GM23338 (cell line): ENCODE measurements around the gene RYR3. TPM values are rescaled to one million over a fixed set of nuclear protein-coding genes. Genes with fewer than 3 reads are reported as not detected.

Experiments used
- ATAC-seq: fragments of 200-7000 bp; cut with Tn5 transposase; 3 replicates; pipeline ENCODE4 v1.9.1; 2020
- DNase-seq: peaks from one replicate; pipeline ENCODE4 v3.0.0-alpha.2; 2015; ENCODE audit warnings: low spot score
- H2AFZ ChIP-seq: fragments of 200-600 bp; sonication (generic); 2 replicates; pipeline ENCODE4 v1.8.0; 2016; ENCODE audit warnings: antibody characterized with exemption, mild to moderate bottlenecking, moderate library complexity
- H3F3A ChIP-seq: fragments of 200-600 bp; sonication (generic); replicated peaks from 2 replicates; pipeline ENCODE4 v1.8.0; 2017; ENCODE audit warnings: antibody characterized with exemption, mixed run types, low read depth
- H3K27ac ChIP-seq: fragments of 200-600 bp; sonication (generic); 2 replicates; pipeline ENCODE4 v1.6.1; 2016; ENCODE audit warnings: low read depth
- H3K27me3 ChIP-seq: fragments of 200-600 bp; sonication (generic); 2 replicates; pipeline ENCODE4 v1.8.0; 2016; ENCODE audit warnings: mild to moderate bottlenecking, mixed run types, moderate library complexity; ENCODE audit not compliant: insufficient read depth
- H3K36me3 ChIP-seq: fragments of 200-600 bp; sonication (generic); 2 replicates; pipeline ENCODE4 v1.8.0; 2016; ENCODE audit warnings: mild to moderate bottlenecking; ENCODE audit not compliant: insufficient read depth
- H3K4me1 ChIP-seq: fragments of 200-600 bp; sonication (generic); 2 replicates; pipeline ENCODE4 v1.8.0; 2016; ENCODE audit warnings: mild to moderate bottlenecking, moderate library complexity; ENCODE audit not compliant: insufficient read depth
- H3K4me2 ChIP-seq: fragments of 200-600 bp; sonication (generic); 2 replicates; pipeline ENCODE4 v1.7.1; 2017; ENCODE audit warnings: mixed run types
- H3K4me3 ChIP-seq: fragments of 200-600 bp; sonication (generic); 2 replicates; pipeline ENCODE4 v1.6.1; 2016; ENCODE audit warnings: mixed run types
- H3K79me2 ChIP-seq: fragments of 200-600 bp; sonication (generic); replicated peaks from 2 replicates; pipeline ENCODE4 v1.8.0; 2017; ENCODE audit warnings: mild to moderate bottlenecking; ENCODE audit not compliant: insufficient read depth
- H3K9me2 ChIP-seq: fragments of 200-600 bp; sonication (generic); 2 replicates; pipeline ENCODE4 v1.8.0; 2017; ENCODE audit not compliant: insufficient read depth
- H4K20me1 ChIP-seq: fragments of 200-600 bp; sonication (generic); replicated peaks from 2 replicates; pipeline ENCODE4 v1.8.0; 2017; ENCODE audit warnings: mild to moderate bottlenecking; ENCODE audit not compliant: insufficient read depth
- H3K27ac Mint-ChIP-seq: 2 replicates; pipeline ENCODE4 v1.8.0; 2020; ENCODE audit warnings: inconsistent platforms, mild to moderate bottlenecking, moderate library complexity, mixed read lengths
- H3K27me3 Mint-ChIP-seq: 3 replicates; pipeline ENCODE4 v1.8.0; 2022; ENCODE audit warnings: low read depth, mild to moderate bottlenecking, moderate library complexity, mixed read lengths, inconsistent platforms; ENCODE audit not compliant: insufficient read depth, poor library complexity
- H3K36me3 Mint-ChIP-seq: 3 replicates; pipeline ENCODE4 v1.8.0; 2021; ENCODE audit warnings: low read depth, mild to moderate bottlenecking, inconsistent platforms, moderate library complexity, mixed read lengths
- H3K4me1 Mint-ChIP-seq: 3 replicates; pipeline ENCODE4 v1.8.0; 2020; ENCODE audit warnings: mild to moderate bottlenecking, inconsistent platforms, mixed read lengths
- H3K4me3 Mint-ChIP-seq: 3 replicates; pipeline ENCODE4 v1.8.0; 2021; ENCODE audit warnings: moderate library complexity, mild to moderate bottlenecking, inconsistent platforms, mixed read lengths
- H3K9me3 Mint-ChIP-seq: 3 replicates; pipeline ENCODE4 v1.8.0; 2020; ENCODE audit warnings: moderate library complexity, mild to moderate bottlenecking, inconsistent platforms, mixed read lengths
- CREB1 ChIP-seq: fragments of 250-450 bp; sonication (Bioruptor Pico); IDR thresholded peaks from 2 replicates; pipeline ENCODE4 v1.5.0; 2020; ENCODE audit warnings: low read depth, mild to moderate bottlenecking, moderate library complexity
- EZH2 ChIP-seq: fragments of 200-600 bp; sonication (generic); IDR thresholded peaks from one replicate; pipeline ENCODE4 v1.8.0; 2017; ENCODE audit warnings: antibody characterized with exemption, mild to moderate bottlenecking, low read depth; ENCODE audit not compliant: unreplicated experiment
- EZH2phosphoT487 ChIP-seq: fragments of 200-600 bp; sonication (generic); IDR thresholded peaks from one replicate; pipeline ENCODE4 v1.8.1; 2018; ENCODE audit warnings: antibody characterized with exemption; ENCODE audit not compliant: unreplicated experiment
- JUNB ChIP-seq: IDR thresholded peaks from one replicate; pipeline ENCODE4 v1.6.1; 2016; ENCODE audit warnings: antibody characterized with exemption; ENCODE audit not compliant: unreplicated experiment
- NANOG ChIP-seq: IDR thresholded peaks from 2 replicates; pipeline ENCODE4 v1.6.1; 2016; ENCODE audit warnings: antibody characterized with exemption, borderline replicate concordance
- POLR2AphosphoS5 ChIP-seq: IDR thresholded peaks from 2 replicates; pipeline ENCODE4 v1.6.1; 2016; ENCODE audit warnings: antibody characterized with exemption, low read depth
- STAT1 ChIP-seq: IDR thresholded peaks from one replicate; pipeline ENCODE4 v1.6.1; 2016; ENCODE audit warnings: antibody characterized with exemption; ENCODE audit not compliant: unreplicated experiment
- ZNF114 ChIP-seq: fragments of 250-450 bp; sonication (Bioruptor Pico); IDR thresholded peaks from 2 replicates; pipeline ENCODE4 v1.5.0; 2020; ENCODE audit warnings: mild to moderate bottlenecking, moderate library complexity
- ZNF331 ChIP-seq: fragments of 250-450 bp; sonication (Bioruptor Pico); IDR thresholded peaks from 2 replicates; pipeline ENCODE4 v1.5.0; 2020; ENCODE audit warnings: low read depth, mild to moderate bottlenecking, moderate library complexity
- polyA plus RNA-seq: library from polyadenylated mRNA; unstranded; fragments of >200 nt; fragmentation: Nextera tagmentation; extraction: Ambion mirVana; gene quantifications from 2 replicates; pipeline ENCODE4 v1.2.1, GENCODE V29; 2016
- total RNA-seq: library from RNA; depleted of rRNA; stranded (reverse); fragments of >200 nt; shearing (Covaris generic); gene quantifications from 2 replicates; pipeline ENCODE4 v1.2.3, GENCODE V29; 2014
- TF ChIP-seq, protein P1 (sequence below): fragments of 250-450 bp; sonication (Bioruptor Pico); IDR thresholded peaks from 2 replicates; pipeline ENCODE4 v1.5.0; 2020; ENCODE audit warnings: mild to moderate bottlenecking, moderate library complexity
- TF ChIP-seq, protein P2 (sequence below), 2 experiments: fragments of 200-600 bp in 1 of 2; sonication (generic) in 1 of 2; conservative IDR thresholded peaks; 2 replicates each; pipeline versions ENCODE4 v1.5.1 to v1.6.1; 2016 to 2017; ENCODE audit warnings: antibody characterized with exemption in 2 of 2, low read depth in 2 of 2, mild to moderate bottlenecking in 2 of 2, moderate library complexity in 1 of 2
- TF ChIP-seq, protein P3 (sequence below): IDR thresholded peaks from 2 replicates; pipeline ENCODE4 v1.6.1; 2016; ENCODE audit warnings: antibody characterized with exemption
- TF ChIP-seq, protein P4 (sequence below): IDR thresholded peaks from one replicate; pipeline ENCODE4 v1.6.1; 2018; ENCODE audit warnings: antibody characterized with exemption; ENCODE audit not compliant: unreplicated experiment

The RYR3 gene
- total and polyA plus RNA-seq, 2 experiments from 2014 or later = 1.1 to 1.2 TPM

DNA sequence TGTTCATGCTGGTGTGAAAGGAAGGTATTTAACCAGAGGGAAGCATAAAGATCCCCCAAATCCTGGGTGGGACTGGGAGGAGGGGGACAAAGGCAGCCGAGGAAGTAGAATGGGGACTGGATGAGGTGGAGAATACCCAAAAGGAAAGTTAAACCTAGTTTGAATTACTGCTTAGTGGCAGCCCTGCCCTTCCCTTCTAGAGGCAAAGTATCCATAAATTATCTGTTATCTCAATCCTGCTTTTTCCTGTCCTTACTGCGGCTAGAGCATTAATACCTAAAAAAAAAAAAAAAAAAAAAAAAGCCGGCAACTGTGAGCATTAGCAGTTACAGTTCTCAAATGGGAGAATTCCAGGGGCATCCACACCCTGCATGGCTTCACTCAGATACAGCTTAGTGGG is 139.0 kb downstream of the RYR3 start:
- Histone ChIP-seq H3K4me1 (peaks cover 4% of the 10 kb centered on the region; the same call in 1 of the 2 replicates), H3K4me2 (no peak overlapping the region), H3K4me3 (no peak overlapping the region), H3K36me3 (no peaks in the 10 kb centered on the region), H2AFZ (no peak overlapping the region), H3K9me2 (no peaks in the 10 kb centered on the region; the same call in 1 of the 2 replicates), H3K27me3 (no peaks in the 10 kb centered on the region), H4K20me1 (no peaks in the 10 kb centered on the region), H3K27ac (no peak overlapping the region), H3K79me2 (no peaks in the 10 kb centered on the region), H3F3A (no peaks in the 10 kb centered on the region)
- Mint-ChIP-seq H3K27ac (no peak overlapping the region), H3K4me1 (peaks cover 15% of the 10 kb centered on the region; the same call in 2 of the 3 replicates), H3K36me3 (no peaks in the 10 kb centered on the region), H3K4me3 (no peak overlapping the region), H3K27me3 (no peaks in the 10 kb centered on the region), H3K9me3 (no peaks in the 10 kb centered on the region)
- DNase-seq (no peak), ATAC-seq (no peak)
- TF ChIP-seq, protein P1, sequence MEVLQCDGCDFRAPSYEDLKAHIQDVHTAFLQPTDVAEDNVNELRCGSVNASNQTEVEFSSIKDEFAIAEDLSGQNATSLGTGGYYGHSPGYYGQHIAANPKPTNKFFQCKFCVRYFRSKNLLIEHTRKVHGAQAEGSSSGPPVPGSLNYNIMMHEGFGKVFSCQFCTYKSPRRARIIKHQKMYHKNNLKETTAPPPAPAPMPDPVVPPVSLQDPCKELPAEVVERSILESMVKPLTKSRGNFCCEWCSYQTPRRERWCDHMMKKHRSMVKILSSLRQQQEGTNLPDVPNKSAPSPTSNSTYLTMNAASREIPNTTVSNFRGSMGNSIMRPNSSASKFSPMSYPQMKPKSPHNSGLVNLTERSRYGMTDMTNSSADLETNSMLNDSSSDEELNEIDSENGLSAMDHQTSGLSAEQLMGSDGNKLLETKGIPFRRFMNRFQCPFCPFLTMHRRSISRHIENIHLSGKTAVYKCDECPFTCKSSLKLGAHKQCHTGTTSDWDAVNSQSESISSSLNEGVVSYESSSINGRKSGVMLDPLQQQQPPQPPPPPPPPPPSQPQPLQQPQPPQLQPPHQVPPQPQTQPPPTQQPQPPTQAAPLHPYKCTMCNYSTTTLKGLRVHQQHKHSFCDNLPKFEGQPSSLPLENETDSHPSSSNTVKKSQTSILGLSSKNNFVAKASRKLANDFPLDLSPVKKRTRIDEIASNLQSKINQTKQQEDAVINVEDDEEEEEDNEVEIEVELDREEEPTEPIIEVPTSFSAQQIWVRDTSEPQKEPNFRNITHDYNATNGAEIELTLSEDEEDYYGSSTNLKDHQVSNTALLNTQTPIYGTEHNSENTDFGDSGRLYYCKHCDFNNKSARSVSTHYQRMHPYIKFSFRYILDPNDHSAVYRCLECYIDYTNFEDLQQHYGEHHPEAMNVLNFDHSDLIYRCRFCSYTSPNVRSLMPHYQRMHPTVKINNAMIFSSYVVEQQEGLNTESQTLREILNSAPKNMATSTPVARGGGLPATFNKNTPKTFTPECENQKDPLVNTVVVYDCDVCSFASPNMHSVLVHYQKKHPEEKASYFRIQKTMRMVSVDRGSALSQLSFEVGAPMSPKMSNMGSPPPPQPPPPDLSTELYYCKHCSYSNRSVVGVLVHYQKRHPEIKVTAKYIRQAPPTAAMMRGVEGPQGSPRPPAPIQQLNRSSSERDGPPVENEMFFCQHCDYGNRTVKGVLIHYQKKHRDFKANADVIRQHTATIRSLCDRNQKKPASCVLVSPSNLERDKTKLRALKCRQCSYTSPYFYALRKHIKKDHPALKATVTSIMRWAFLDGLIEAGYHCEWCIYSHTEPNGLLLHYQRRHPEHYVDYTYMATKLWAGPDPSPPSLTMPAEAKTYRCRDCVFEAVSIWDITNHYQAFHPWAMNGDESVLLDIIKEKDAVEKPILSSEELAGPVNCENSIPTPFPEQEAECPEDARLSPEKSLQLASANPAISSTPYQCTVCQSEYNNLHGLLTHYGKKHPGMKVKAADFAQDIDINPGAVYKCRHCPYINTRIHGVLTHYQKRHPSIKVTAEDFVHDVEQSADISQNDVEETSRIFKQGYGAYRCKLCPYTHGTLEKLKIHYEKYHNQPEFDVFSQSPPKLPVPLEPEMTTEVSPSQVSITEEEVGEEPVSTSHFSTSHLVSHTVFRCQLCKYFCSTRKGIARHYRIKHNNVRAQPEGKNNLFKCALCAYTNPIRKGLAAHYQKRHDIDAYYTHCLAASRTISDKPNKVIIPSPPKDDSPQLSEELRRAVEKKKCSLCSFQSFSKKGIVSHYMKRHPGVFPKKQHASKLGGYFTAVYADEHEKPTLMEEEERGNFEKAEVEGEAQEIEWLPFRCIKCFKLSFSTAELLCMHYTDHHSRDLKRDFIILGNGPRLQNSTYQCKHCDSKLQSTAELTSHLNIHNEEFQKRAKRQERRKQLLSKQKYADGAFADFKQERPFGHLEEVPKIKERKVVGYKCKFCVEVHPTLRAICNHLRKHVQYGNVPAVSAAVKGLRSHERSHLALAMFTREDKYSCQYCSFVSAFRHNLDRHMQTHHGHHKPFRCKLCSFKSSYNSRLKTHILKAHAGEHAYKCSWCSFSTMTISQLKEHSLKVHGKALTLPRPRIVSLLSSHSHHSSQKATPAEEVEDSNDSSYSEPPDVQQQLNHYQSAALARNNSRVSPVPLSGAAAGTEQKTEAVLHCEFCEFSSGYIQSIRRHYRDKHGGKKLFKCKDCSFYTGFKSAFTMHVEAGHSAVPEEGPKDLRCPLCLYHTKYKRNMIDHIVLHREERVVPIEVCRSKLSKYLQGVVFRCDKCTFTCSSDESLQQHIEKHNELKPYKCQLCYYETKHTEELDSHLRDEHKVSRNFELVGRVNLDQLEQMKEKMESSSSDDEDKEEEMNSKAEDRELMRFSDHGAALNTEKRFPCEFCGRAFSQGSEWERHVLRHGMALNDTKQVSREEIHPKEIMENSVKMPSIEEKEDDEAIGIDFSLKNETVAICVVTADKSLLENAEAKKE (CRISPR knock-in tag) = no peak
- TF ChIP-seq STAT1 (no peak), JUNB (no peak), CREB1 (no peak), EZH2 (no peak), ZNF331 (CRISPR knock-in tag) (no peak), EZH2phosphoT487 (no peak), POLR2AphosphoS5 (no peak), NANOG (no peak), ZNF114 (CRISPR knock-in tag) (no peak)
- TF ChIP-seq, protein P2, sequence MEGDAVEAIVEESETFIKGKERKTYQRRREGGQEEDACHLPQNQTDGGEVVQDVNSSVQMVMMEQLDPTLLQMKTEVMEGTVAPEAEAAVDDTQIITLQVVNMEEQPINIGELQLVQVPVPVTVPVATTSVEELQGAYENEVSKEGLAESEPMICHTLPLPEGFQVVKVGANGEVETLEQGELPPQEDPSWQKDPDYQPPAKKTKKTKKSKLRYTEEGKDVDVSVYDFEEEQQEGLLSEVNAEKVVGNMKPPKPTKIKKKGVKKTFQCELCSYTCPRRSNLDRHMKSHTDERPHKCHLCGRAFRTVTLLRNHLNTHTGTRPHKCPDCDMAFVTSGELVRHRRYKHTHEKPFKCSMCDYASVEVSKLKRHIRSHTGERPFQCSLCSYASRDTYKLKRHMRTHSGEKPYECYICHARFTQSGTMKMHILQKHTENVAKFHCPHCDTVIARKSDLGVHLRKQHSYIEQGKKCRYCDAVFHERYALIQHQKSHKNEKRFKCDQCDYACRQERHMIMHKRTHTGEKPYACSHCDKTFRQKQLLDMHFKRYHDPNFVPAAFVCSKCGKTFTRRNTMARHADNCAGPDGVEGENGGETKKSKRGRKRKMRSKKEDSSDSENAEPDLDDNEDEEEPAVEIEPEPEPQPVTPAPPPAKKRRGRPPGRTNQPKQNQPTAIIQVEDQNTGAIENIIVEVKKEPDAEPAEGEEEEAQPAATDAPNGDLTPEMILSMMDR (conservative IDR thresholded peaks at IDR 0.05; ENCODE audit: low read depth in 2 of 2) = no peak
- TF ChIP-seq, protein P3, sequence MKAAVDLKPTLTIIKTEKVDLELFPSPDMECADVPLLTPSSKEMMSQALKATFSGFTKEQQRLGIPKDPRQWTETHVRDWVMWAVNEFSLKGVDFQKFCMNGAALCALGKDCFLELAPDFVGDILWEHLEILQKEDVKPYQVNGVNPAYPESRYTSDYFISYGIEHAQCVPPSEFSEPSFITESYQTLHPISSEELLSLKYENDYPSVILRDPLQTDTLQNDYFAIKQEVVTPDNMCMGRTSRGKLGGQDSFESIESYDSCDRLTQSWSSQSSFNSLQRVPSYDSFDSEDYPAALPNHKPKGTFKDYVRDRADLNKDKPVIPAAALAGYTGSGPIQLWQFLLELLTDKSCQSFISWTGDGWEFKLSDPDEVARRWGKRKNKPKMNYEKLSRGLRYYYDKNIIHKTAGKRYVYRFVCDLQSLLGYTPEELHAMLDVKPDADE = no peak
- TF ChIP-seq, protein P4, sequence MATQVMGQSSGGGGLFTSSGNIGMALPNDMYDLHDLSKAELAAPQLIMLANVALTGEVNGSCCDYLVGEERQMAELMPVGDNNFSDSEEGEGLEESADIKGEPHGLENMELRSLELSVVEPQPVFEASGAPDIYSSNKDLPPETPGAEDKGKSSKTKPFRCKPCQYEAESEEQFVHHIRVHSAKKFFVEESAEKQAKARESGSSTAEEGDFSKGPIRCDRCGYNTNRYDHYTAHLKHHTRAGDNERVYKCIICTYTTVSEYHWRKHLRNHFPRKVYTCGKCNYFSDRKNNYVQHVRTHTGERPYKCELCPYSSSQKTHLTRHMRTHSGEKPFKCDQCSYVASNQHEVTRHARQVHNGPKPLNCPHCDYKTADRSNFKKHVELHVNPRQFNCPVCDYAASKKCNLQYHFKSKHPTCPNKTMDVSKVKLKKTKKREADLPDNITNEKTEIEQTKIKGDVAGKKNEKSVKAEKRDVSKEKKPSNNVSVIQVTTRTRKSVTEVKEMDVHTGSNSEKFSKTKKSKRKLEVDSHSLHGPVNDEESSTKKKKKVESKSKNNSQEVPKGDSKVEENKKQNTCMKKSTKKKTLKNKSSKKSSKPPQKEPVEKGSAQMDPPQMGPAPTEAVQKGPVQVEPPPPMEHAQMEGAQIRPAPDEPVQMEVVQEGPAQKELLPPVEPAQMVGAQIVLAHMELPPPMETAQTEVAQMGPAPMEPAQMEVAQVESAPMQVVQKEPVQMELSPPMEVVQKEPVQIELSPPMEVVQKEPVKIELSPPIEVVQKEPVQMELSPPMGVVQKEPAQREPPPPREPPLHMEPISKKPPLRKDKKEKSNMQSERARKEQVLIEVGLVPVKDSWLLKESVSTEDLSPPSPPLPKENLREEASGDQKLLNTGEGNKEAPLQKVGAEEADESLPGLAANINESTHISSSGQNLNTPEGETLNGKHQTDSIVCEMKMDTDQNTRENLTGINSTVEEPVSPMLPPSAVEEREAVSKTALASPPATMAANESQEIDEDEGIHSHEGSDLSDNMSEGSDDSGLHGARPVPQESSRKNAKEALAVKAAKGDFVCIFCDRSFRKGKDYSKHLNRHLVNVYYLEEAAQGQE = no peak
